NCI-H524 treated with DMSO at 0.1 percent for 48 hours (cell line): ENCODE measurements around the gene EYS.
"Not testable (repeated sequence)": the region's sequence is repeated elsewhere in the genome, so short reads cannot be mapped to it uniquely, and the experiment has no call there.

ENCODE experiments used
- DNase-seq: peaks from one replicate; lab custom pipeline; 2025; lab: John Stamatoyannopoulos, UW

Gene EYS

GRCh38 chr6:63819831-63820230 lies 1887.2 kb downstream of the EYS start:
- no peak for DNase-seq

GRCh38 chr6:63817492-63818050 lies 1889.5 kb downstream of the EYS start:
- DNase-seq: no peak

- no peak for DNase-seq
These were observed 1890.0 kb downstream of the EYS start for GRCh38 chr6:63816982-63817436.

- DNase-seq: no peak
These were observed 1890.5 kb downstream of the EYS start for GRCh38 chr6:63816401-63816981.

GRCh38 chr6:63814459-63814858 lies 1892.6 kb downstream of the EYS start:
- DNase-seq: no peak

GRCh38 chr6:63813566-63814120 lies 1893.4 kb downstream of the EYS start:
- no peak for DNase-seq

- DNase-seq: no peak
These were observed 1898.5 kb downstream of the EYS start for GRCh38 chr6:63808576-63808975.

- no peak for DNase-seq
These were observed 1900.0 kb downstream of the EYS start for GRCh38 chr6:63807056-63807455.

- no peak for DNase-seq
These were observed 1900.5 kb downstream of the EYS start for GRCh38 chr6:63806573-63806913.

GRCh38 chr6:63805808-63806572 lies 1901.0 kb downstream of the EYS start:
- no peak for DNase-seq

GRCh38 chr6:63805345-63805744 lies 1901.7 kb downstream of the EYS start:
- DNase-seq: no peak

GRCh38 chr6:63804381-63804956 lies 1902.6 kb downstream of the EYS start:
- DNase-seq: no peak

GRCh38 chr6:63803371-63803770 lies 1903.7 kb downstream of the EYS start:
- no peak for DNase-seq

GRCh38 chr6:63802606-63803206 lies 1904.3 kb downstream of the EYS start:
- no peak for DNase-seq

- DNase-seq: not testable (repeated sequence)
These were observed 1906.6 kb downstream of the EYS start for GRCh38 chr6:63800386-63800785.

- DNase-seq: no peak
These were observed 1907.2 kb downstream of the EYS start for GRCh38 chr6:63799813-63800212.

GRCh38 chr6:63799313-63799712 lies 1907.7 kb downstream of the EYS start:
- DNase-seq: no peak

GRCh38 chr6:63798378-63798777 lies 1908.6 kb downstream of the EYS start:
- no peak for DNase-seq

GRCh38 chr6:63797721-63798120 lies 1909.3 kb downstream of the EYS start:
- DNase-seq: no peak

GRCh38 chr6:63795826-63796225 lies 1911.2 kb downstream of the EYS start:
- DNase-seq: no peak

- DNase-seq: no peak
These were observed 1912.0 kb downstream of the EYS start for GRCh38 chr6:63795006-63795405.

- no peak for DNase-seq
These were observed 1913.4 kb downstream of the EYS start for GRCh38 chr6:63793465-63794137.
